ENCODE results near the gene TBCC. TPM values are rescaled to one million over a fixed set of nuclear protein-coding genes. Genes with fewer than 3 reads are reported as not detected.

The TBCC gene
- total and polyA plus RNA-seq, 2 of the 13 experiments (the other 11 are each of a cell fraction or from before 2014, with no cell fraction given), result 14.8 to 36.1 TPM

- TF ChIP-seq, protein P1, sequence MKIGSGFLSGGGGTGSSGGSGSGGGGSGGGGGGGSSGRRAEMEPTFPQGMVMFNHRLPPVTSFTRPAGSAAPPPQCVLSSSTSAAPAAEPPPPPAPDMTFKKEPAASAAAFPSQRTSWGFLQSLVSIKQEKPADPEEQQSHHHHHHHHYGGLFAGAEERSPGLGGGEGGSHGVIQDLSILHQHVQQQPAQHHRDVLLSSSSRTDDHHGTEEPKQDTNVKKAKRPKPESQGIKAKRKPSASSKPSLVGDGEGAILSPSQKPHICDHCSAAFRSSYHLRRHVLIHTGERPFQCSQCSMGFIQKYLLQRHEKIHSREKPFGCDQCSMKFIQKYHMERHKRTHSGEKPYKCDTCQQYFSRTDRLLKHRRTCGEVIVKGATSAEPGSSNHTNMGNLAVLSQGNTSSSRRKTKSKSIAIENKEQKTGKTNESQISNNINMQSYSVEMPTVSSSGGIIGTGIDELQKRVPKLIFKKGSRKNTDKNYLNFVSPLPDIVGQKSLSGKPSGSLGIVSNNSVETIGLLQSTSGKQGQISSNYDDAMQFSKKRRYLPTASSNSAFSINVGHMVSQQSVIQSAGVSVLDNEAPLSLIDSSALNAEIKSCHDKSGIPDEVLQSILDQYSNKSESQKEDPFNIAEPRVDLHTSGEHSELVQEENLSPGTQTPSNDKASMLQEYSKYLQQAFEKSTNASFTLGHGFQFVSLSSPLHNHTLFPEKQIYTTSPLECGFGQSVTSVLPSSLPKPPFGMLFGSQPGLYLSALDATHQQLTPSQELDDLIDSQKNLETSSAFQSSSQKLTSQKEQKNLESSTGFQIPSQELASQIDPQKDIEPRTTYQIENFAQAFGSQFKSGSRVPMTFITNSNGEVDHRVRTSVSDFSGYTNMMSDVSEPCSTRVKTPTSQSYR (CRISPR knock-in tag; IDR thresholded peaks at IDR 0.05; ENCODE audit: borderline replicate concordance), result no peak
Measured at GRCh38 chr6:42708096-42708495, 37.8 kb downstream of the TBCC start (continued).

- H3K36me3 ChIP-seq (replicated peaks in 1 of 2; ENCODE audit: control insufficient read depth in 1 of 2, insufficient read depth in 2 of 2, low read length in 2 of 2), result no peaks in the 10 kb centered on the region
- H3K4me3 ChIP-seq (replicated peaks in 1 of 3; ENCODE audit: insufficient read depth in 1 of 3, low read depth in 2 of 3, low read length in 3 of 3), result no peak overlapping the region
- in situ Hi-C loops (cut with HindIII; ENCODE audit: extremely low pct_ligation_motif_present, low pct_unique_long_range_greater_than_20kb) (no loop called here), intact Hi-C loops (cut with micrococcal nuclease; ENCODE audit: unreplicated experiment) (no loop called here)
- no TSS peak for BruUV-seq (replicated peaks)
- ATAC-seq (no peak), FAIRE-seq (no peak), DNase-seq (ENCODE audit: low spot score) (no peak)
- peaks cover 9% of the 10 kb centered on the region for H3K9me3 ChIP-seq (ENCODE audit: low read length)
- H3K4me2 ChIP-seq (ENCODE audit: low read depth, low read length), result no peak overlapping the region
- TF ChIP-seq MEIS1 (CRISPR knock-in tag; IDR thresholded peaks at IDR 0.05; ENCODE audit: borderline replicate concordance) (no peak), KLF13 (CRISPR knock-in tag; IDR thresholded peaks at IDR 0.05) (no peak)
- TF ChIP-seq, protein P2, sequence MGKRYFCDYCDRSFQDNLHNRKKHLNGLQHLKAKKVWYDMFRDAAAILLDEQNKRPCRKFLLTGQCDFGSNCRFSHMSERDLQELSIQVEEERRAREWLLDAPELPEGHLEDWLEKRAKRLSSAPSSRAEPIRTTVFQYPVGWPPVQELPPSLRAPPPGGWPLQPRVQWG (CRISPR knock-in tag; IDR thresholded peaks at IDR 0.05; ENCODE audit: borderline replicate concordance, low read depth), result no peak
- H2AFZ ChIP-seq (ENCODE audit: low read length), result no peak overlapping the region
- H3K27ac ChIP-seq (ENCODE audit: extremely low read length, insufficient read depth, low read length), result no peak overlapping the region
- no peaks in the 10 kb centered on the region for H4K20me1 ChIP-seq (ENCODE audit: insufficient read depth, low read length)
- H3K79me2 ChIP-seq (ENCODE audit: insufficient read depth, low read length), result no peaks in the 10 kb centered on the region
- no peak overlapping the region for H3K9ac ChIP-seq (ENCODE audit: insufficient read depth, low read depth, low read length)
- ChIA-PET POLR2A (no interaction called here), CTCF (ENCODE audit: low intra/inter-chr PET ratio, low total read pairs) (no interaction called here)
- 42% methylated on average over 7 of the region's 7 CpGs for WGBS (ENCODE audit: low lambda C conversion rate)
- H3K27me3 ChIP-seq (ENCODE audit: control insufficient read depth in 1 of 2, insufficient read depth in 2 of 2, low read length in 2 of 2), result peaks cover 0 to 16% of the 10 kb centered on the region in 2 experiments; a peak in 2 of 5 replicates
- H3K4me1 ChIP-seq (ENCODE audit: insufficient read depth, low read length), result peaks cover 13% of the 10 kb centered on the region; the same call in 1 of the 2 replicates
Measured at GRCh38 chr6:42707595-42707994, 38.3 kb downstream of the TBCC start.
